K562 (cell line): Measurements from ENCODE around the gene CEACAM18. TPM values are rescaled to one million over a fixed set of nuclear protein-coding genes. Genes with fewer than 3 reads are reported as not detected.

ENCODE experiments used
- C11orf30 ChIP-seq: fragments of 450-650 bp; IDR thresholded peaks from 2 replicates; pipeline ENCODE4 v1.6.1; 2016; ENCODE audit warnings: low read depth, mild to moderate bottlenecking
- CEBPB ChIP-seq: fragments of 450-650 bp; IDR thresholded peaks from 2 replicates; pipeline ENCODE4 v1.6.1; 2016; ENCODE audit warnings: missing genetic modification characterization, missing compliant biosample characterization
- CHD1 ChIP-seq: fragments of 200-600 bp; sonication (generic); IDR thresholded peaks from one replicate; pipeline ENCODE4 v1.6.1; 2012; ENCODE audit warnings: mild to moderate bottlenecking, moderate library complexity, low read length, inconsistent platforms
- FOXJ2 ChIP-seq: fragments of 200-800 bp; sonication (Bioruptor generic); IDR thresholded peaks from 2 replicates; pipeline ENCODE4 v1.6.1; 2016; ENCODE audit warnings: missing genetic modification characterization, missing compliant biosample characterization
- HDGF ChIP-seq: fragments of 450-650 bp; IDR thresholded peaks from 2 replicates; pipeline ENCODE4 v1.6.1; 2016
- KLF16 ChIP-seq: IDR thresholded peaks from 2 replicates; pipeline ENCODE4 v1.6.1; 2016; ENCODE audit warnings: antibody characterized with exemption
- MECOM ChIP-seq: fragments of 250-450 bp; sonication (Bioruptor Pico); IDR thresholded peaks from 2 replicates; pipeline ENCODE4 v1.8.0; 2022; ENCODE audit warnings: inconsistent platforms
- PHB2 ChIP-seq: fragments of 450-650 bp; IDR thresholded peaks from 2 replicates; pipeline ENCODE4 v1.6.1; 2017; ENCODE audit warnings: low read depth
- RAD51 ChIP-seq: fragments of 450-650 bp; IDR thresholded peaks from 2 replicates; pipeline ENCODE4 v1.7.1; 2016; ENCODE audit warnings: low read depth, mild to moderate bottlenecking, borderline replicate concordance
- SIRT6 ChIP-seq: IDR thresholded peaks from one replicate; pipeline ENCODE4 v1.6.1; 2012; ENCODE audit warnings: low read depth, mild to moderate bottlenecking, control low read depth, inconsistent platforms, low read length, moderate library complexity
- SMARCA5 ChIP-seq: fragments of 450-650 bp; IDR thresholded peaks from 2 replicates; pipeline ENCODE4 v1.6.1; 2016
- STAT5A ChIP-seq: IDR thresholded peaks from 2 replicates; pipeline ENCODE4 v1.6.1; 2012; ENCODE audit warnings: low read length, inconsistent platforms, borderline replicate concordance
- TRIM24 ChIP-seq, 2 experiments: fragments of 450-650 bp; IDR thresholded peaks; 2 replicates each; pipeline ENCODE4 v1.6.1; 2016
- ZNF121 ChIP-seq: sonication (generic); formaldehyde crosslinking; conservative IDR thresholded peaks from 2 replicates; pipeline ENCODE4 v1.8.0; 2022; ENCODE audit warnings: missing genetic modification reagents
- ZNF23 ChIP-seq: fragments of 250-450 bp; sonication (Bioruptor Pico); IDR thresholded peaks from 2 replicates; pipeline ENCODE4 v1.4.0; 2020; ENCODE audit warnings: mild to moderate bottlenecking
- ZNF282 ChIP-seq: sonication (generic); formaldehyde crosslinking; IDR thresholded peaks from 2 replicates; pipeline ENCODE4 v1.8.1; 2023; ENCODE audit warnings: missing genetic modification reagents
- ZNF431 ChIP-seq: sonication (generic); formaldehyde crosslinking; IDR thresholded peaks from 2 replicates; pipeline ENCODE4 v1.8.0; 2022; ENCODE audit warnings: mild to moderate bottlenecking, missing genetic modification reagents
- ZNF589 ChIP-seq: fragments of 200-800 bp; sonication (Bioruptor generic); IDR thresholded peaks from 2 replicates; pipeline ENCODE4 v1.6.1; 2016; ENCODE audit warnings: low read depth, missing genetic modification characterization, missing compliant biosample characterization
- ZNF766 ChIP-seq: fragments of 200-800 bp; sonication (Bioruptor generic); conservative IDR thresholded peaks from 2 replicates; pipeline ENCODE4 v1.6.1; 2016; ENCODE audit warnings: missing genetic modification characterization, missing compliant biosample characterization
- polyA plus RNA-seq, 8 experiments: library from polyadenylated mRNA; depleted of rRNA in 4 of 8; stranded (reverse) in 5 of 8; unstranded in 3 of 8; fragments of >200 nt; fragmentation: Nextera tagmentation in 2 of 8; fragmentation: Illumina TruSeq in 1 of 8; extraction: Ambion mirVana in 2 of 8; extraction: Trizol in 1 of 8; gene quantifications; 2 replicates each; pipeline versions ENCODE4 v1.2.1 to v1.2.3, GENCODE V29; 2011 to 2014; ENCODE audit warnings: inconsistent platforms in 1 of 8, missing spikeins in 1 of 8
- total RNA-seq, 7 experiments: library from RNA; depleted of rRNA in 6 of 7; stranded (reverse); fragments of >200 nt in 6 of 7; fragmentation: Illumina TruSeq in 2 of 7; extraction: Trizol in 2 of 7; gene quantifications; 2 replicates each; pipeline versions ENCODE4 v1.2.1 to v1.2.3, GENCODE V29; 2011 to 2021; ENCODE audit warnings: low replicate concordance in 1 of 7
- TF ChIP-seq, protein P1 (sequence below): fragments of 250-450 bp; sonication (Bioruptor Pico); IDR thresholded peaks from 2 replicates; pipeline ENCODE4 v1.4.0; 2020; ENCODE audit warnings: mild to moderate bottlenecking, moderate library complexity
- TF ChIP-seq, protein P2 (sequence below): fragments of 250-450 bp; sonication (Bioruptor Pico); IDR thresholded peaks from 2 replicates; pipeline ENCODE4 v1.5.0; 2020; ENCODE audit warnings: mild to moderate bottlenecking
- TF ChIP-seq, protein P3 (sequence below): fragments of 450-650 bp; IDR thresholded peaks from 2 replicates; pipeline ENCODE4 v1.7.1; 2018; ENCODE audit warnings: mild to moderate bottlenecking, low read depth; ENCODE audit not compliant: partially characterized antibody
- TF ChIP-seq, protein P4 (sequence below): fragments of 200-800 bp; sonication (Bioruptor generic); IDR thresholded peaks from 2 replicates; pipeline ENCODE4 v1.6.1; 2017; ENCODE audit warnings: missing genetic modification characterization, missing compliant biosample characterization

Gene CEACAM18
- total and polyA plus RNA-seq, 9 of the 15 experiments (the other 6 are each of a cell fraction or from before 2014, with no cell fraction given) = 0.08 to 0.24 (median 0.15) TPM; not detected in 3

DNA sequence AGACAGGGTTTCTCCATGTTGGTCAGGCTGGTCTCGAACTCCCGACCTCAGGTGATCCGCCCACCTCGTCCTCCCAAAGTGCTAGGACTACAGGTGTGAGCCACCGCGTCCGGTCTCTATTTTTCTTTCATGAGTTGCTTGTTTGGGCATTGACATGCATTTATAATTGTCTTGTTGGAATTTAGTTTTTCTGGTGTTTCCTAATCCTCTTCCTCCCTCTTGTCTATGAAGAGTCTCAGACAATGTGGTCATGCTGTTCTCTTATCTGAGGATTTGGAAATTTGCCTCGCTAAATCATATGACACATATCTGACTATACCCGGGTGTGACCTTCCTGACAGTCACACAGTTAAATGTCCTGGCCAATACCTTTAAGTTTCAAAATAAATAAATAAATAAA, 7.4 kb upstream of the CEACAM18 start (continued):
- TF ChIP-seq, protein P1, sequence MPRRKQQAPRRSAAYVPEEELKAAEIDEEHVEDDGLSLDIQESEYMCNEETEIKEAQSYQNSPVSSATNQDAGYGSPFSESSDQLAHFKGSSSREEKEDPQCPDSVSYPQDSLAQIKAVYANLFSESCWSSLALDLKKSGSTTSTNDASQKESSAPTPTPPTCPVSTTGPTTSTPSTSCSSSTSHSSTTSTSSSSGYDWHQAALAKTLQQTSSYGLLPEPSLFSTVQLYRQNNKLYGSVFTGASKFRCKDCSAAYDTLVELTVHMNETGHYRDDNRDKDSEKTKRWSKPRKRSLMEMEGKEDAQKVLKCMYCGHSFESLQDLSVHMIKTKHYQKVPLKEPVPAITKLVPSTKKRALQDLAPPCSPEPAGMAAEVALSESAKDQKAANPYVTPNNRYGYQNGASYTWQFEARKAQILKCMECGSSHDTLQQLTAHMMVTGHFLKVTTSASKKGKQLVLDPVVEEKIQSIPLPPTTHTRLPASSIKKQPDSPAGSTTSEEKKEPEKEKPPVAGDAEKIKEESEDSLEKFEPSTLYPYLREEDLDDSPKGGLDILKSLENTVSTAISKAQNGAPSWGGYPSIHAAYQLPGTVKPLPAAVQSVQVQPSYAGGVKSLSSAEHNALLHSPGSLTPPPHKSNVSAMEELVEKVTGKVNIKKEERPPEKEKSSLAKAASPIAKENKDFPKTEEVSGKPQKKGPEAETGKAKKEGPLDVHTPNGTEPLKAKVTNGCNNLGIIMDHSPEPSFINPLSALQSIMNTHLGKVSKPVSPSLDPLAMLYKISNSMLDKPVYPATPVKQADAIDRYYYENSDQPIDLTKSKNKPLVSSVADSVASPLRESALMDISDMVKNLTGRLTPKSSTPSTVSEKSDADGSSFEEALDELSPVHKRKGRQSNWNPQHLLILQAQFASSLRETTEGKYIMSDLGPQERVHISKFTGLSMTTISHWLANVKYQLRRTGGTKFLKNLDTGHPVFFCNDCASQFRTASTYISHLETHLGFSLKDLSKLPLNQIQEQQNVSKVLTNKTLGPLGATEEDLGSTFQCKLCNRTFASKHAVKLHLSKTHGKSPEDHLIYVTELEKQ = no peak
- TF ChIP-seq ZNF589 = no peak; the same call in 1 of the 2 replicates
- TF ChIP-seq, protein P2, sequence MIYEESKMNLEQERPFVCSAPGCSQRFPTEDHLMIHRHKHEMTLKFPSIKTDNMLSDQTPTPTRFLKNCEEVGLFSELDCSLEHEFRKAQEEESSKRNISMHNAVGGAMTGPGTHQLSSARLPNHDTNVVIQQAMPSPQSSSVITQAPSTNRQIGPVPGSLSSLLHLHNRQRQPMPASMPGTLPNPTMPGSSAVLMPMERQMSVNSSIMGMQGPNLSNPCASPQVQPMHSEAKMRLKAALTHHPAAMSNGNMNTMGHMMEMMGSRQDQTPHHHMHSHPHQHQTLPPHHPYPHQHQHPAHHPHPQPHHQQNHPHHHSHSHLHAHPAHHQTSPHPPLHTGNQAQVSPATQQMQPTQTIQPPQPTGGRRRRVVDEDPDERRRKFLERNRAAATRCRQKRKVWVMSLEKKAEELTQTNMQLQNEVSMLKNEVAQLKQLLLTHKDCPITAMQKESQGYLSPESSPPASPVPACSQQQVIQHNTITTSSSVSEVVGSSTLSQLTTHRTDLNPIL (CRISPR knock-in tag) = no peak
- TF ChIP-seq PHB2 = no peak
- TF ChIP-seq C11orf30 = no peak
- no peak for TF ChIP-seq SIRT6
- no peak for TF ChIP-seq KLF16
- peak; percentile 26; the same call in 1 of the 2 replicates for TF ChIP-seq RAD51
- peak; percentile 63; the same call in 1 of the 2 replicates for TF ChIP-seq FOXJ2 (tag)
- TF ChIP-seq, protein P3, sequence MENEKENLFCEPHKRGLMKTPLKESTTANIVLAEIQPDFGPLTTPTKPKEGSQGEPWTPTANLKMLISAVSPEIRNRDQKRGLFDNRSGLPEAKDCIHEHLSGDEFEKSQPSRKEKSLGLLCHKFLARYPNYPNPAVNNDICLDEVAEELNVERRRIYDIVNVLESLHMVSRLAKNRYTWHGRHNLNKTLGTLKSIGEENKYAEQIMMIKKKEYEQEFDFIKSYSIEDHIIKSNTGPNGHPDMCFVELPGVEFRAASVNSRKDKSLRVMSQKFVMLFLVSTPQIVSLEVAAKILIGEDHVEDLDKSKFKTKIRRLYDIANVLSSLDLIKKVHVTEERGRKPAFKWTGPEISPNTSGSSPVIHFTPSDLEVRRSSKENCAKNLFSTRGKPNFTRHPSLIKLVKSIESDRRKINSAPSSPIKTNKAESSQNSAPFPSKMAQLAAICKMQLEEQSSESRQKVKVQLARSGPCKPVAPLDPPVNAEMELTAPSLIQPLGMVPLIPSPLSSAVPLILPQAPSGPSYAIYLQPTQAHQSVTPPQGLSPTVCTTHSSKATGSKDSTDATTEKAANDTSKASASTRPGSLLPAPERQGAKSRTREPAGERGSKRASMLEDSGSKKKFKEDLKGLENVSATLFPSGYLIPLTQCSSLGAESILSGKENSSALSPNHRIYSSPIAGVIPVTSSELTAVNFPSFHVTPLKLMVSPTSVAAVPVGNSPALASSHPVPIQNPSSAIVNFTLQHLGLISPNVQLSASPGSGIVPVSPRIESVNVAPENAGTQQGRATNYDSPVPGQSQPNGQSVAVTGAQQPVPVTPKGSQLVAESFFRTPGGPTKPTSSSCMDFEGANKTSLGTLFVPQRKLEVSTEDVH = no peak
- TF ChIP-seq HDGF = no peak
- TF ChIP-seq MECOM (CRISPR knock-in tag) = no peak
- TF ChIP-seq ZNF431 (CRISPR knock-in tag) = no peak
- TF ChIP-seq ZNF23 (CRISPR knock-in tag) = no peak
- TF ChIP-seq, protein P4, sequence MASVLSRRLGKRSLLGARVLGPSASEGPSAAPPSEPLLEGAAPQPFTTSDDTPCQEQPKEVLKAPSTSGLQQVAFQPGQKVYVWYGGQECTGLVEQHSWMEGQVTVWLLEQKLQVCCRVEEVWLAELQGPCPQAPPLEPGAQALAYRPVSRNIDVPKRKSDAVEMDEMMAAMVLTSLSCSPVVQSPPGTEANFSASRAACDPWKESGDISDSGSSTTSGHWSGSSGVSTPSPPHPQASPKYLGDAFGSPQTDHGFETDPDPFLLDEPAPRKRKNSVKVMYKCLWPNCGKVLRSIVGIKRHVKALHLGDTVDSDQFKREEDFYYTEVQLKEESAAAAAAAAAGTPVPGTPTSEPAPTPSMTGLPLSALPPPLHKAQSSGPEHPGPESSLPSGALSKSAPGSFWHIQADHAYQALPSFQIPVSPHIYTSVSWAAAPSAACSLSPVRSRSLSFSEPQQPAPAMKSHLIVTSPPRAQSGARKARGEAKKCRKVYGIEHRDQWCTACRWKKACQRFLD (CRISPR knock-in tag) = 0 out of 2 replicates have a peak, but pooled peaks have one; percentile 46
- no peak for TF ChIP-seq ZNF121 (CRISPR knock-in tag)
- TF ChIP-seq STAT5A = no peak
- TF ChIP-seq ZNF282 (CRISPR knock-in tag) = no peak
- peak; percentile 40 to 71; a peak in 2 of 4 replicates for TF ChIP-seq TRIM24 (IDR thresholded peaks at IDR 0.05)
- TF ChIP-seq CEBPB (tag) = peak; percentile 89
- TF ChIP-seq ZNF766 (CRISPR knock-in tag) = no peak
- no peak for TF ChIP-seq CHD1
- TF ChIP-seq SMARCA5 = no peak
